CD4-positive, alpha-beta T cell treated with Interleukin-15 for 1 hour (primary cell): Measurements from ENCODE around the gene OLFML1.
A peak's percentile ranks its signal among the peaks of the same experiment; 100 is the strongest.

Experiments
- DNase-seq: peaks from one replicate; pipeline ENCODE4 v3.0.0-alpha.2; 2020

The OLFML1 gene

GRCh38 chr11:7484131-7484530, 1.2 kb upstream of the OLFML1 start:
- DNase-seq = no peak

DNA sequence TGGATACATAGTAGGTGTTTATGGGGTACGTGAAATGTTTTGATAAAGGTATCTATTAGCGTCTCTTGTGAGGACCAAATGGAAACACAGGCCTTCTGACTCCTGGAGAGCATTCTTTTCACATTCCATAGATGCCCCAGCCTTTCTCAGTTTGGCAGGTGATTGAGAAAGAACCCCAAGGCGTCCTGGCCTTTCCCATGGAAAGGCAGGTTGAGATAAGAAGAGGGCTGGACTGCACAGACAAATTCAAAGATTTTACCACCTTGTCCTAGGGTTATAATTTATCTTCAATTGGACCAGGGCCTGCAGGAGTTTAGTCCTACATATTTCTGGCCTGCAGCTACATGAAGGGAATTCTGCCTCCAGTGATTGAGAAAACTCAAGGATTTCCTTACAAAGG, 661 bp upstream of the OLFML1 start:
- DNase-seq = no peak

GRCh38 chr11:7486098-7486780, 933 bp downstream of the OLFML1 start:
- DNase-seq = no peak

DNA sequence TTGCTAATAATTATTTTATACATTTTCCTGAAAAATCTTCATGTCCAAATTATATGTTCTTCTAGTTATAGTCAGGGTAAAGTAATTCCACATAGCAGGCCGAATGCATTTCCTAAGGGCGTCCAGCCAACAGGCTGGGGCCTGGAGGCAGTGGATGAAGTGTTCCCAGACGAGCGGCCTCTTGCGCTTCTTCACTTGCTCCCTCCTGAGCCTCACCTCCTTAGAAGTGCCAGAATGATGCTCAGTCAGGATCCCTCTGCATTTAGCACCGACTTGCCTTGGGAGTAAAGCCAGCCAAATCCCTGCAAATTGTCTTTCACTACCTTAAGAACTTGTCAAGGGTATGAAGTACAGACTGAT, 1.5 kb downstream of the OLFML1 start:
- no peak for DNase-seq

DNA sequence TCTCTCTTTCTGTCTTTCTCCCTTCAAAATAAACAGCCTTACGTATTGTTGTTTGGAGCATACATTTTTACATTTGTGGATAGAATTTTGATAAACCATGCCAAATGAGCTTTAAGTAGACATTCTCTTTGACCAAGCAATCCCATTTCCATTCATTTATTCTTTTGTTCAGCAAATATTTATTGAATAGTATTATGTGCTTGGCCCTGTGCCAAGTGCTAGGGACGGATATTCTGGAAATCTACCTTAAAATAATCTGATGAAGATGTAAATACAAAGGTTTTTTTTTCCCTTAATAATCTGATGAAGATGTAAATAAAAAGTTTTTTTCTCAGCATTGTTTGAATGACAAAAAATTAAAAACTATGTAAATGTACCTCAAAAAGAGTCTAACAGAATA, 2.1 kb downstream of the OLFML1 start:
- no peak for DNase-seq

DNA sequence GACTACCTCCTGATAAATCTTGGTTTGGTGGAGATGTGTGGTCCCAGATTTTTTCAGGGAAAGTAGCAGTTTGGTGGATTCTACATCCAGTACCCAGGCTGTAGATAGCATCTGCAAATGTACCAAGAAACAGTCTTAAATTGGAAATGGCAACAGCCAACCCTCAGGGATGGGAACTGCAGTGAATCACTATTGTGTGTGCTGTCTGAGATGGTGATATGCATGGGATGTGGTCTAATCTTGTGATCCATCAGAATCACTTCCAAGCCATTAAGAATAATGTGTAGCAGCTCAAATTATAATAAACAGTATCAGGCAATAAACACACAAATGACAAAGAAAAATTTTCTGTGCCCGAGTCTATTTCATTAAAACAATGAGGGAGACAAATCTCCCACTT, 3.4 kb downstream of the OLFML1 start:
- DNase-seq = no peak

GRCh38 chr11:7489376-7489775, 4.1 kb downstream of the OLFML1 start:
- no peak for DNase-seq

DNA sequence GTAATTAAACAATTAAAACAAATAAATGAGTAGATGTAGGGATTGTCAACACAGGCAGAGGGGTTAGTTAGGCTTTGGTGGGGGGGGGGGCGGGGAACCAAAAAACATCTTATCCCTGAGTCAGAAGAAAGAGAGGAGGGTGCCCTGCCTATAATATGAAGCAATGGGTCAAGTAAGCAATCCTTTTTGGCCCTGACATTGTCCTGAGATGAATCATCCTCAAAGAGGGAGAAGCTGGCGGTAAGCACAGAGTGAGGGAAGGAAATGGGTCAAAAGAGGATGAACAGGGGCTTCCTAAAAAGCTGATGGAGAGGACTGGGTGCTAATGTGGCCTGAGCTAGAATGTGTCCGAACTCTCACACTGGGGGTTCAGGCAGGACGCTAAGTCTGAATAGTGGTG, 4.7 kb downstream of the OLFML1 start:
- no peak for DNase-seq

DNA sequence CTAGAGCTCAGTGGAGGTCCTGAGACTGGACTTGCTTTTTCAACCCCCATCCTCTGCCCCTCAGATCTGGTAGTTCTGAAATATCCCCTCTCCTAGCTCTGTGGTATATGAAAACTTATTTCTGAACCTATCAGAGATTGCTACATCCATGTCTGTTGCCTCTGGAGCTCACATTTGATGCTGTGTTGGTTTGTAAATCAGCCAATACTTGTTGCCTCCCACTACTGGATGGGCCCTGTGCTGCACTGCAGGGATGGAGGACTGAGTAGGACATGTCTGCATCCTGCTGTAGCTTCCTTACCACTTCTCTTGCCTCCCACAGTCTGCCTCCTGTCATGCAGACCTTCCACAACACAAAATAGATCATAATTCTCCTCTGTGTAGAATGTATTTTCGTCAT, 5.2 kb downstream of the OLFML1 start:
- no peak for DNase-seq

GRCh38 chr11:7492253-7492652, 6.9 kb downstream of the OLFML1 start:
- no peak for DNase-seq

GRCh38 chr11:7493670-7494069, 8.4 kb downstream of the OLFML1 start:
- DNase-seq = no peak

DNA sequence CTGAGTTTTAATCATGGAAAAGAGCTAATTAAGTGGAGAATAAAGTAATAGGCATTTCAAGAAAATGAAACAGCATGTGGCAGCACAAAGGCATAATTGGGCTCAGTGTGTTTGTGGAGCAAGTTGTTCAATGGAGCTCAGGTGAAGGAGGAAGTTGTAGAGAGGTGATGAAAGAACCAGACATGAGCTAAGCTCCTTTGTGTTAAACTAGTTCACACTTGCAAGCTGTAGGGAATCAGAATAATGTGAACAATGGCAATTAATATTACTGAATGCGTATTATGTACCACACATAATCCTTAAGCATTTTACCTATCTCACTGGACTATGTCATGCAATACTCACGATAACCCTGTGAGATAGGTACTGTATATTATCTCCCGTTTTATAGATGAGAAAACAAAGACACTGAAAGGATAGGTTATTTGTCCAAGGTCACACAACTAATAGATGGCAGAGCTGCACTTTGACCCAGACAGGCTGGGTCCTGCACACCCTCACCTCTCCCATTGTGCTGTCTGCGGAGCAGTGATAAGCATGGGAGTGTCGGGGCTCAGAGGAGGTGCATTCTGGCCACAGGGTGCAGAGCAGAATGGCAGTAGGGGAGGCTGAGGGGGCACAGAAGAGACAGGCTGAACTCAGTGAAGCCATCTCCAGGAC, 8.9 kb downstream of the OLFML1 start:
- no peak for DNase-seq

- DNase-seq = peak; percentile 59
Measured at GRCh38 chr11:7495882-7496551, 10.7 kb downstream of the OLFML1 start.

- no peak for DNase-seq
Measured at GRCh38 chr11:7498193-7498592, 12.9 kb downstream of the OLFML1 start.

- no peak for DNase-seq
Measured at GRCh38 chr11:7499081-7499480, 13.8 kb downstream of the OLFML1 start.

DNA sequence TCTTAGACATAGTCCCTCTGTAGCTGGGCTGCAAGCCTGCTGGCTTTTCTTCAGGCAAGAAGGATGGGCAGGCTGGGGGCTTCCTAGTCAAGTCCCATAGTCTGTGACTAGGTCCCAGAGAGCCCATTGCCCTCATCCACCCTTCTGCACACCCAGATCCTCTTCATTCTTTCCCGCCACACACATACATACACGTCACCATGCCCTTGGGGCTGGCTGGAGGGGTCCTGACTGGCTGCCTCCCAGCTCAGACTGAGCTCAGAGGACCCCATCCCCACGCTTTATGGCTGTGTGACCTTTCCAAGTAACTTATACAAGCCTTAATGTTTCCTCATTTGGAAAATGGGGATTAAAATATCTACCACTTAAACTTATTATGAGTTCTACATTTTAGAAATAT, 14.9 kb downstream of the OLFML1 start:
- DNase-seq = no peak

- no peak for DNase-seq
Measured at GRCh38 chr11:7501251-7501650, 15.9 kb downstream of the OLFML1 start.

DNA sequence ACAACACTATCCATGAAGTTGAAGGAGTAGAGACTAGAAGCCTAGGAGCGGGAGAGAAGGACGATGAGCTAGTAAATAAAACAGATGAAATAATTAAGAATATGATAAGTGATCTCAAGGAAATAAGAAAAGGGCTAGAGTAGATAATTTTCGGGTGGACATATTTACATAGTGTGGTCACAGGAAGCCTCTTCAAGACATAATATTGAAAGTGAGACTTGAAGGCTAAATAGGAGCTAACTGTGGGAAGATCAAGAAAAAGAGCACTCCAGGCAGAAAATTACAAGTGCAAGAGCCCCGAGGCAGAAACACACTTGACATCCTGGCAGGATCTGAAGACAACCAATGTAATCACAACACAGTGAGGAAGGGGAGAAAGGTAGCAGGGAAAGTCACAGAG, 16.6 kb downstream of the OLFML1 start:
- no peak for DNase-seq

- no peak for DNase-seq
Measured at GRCh38 chr11:7506243-7506642, 20.9 kb downstream of the OLFML1 start.

GRCh38 chr11:7508087-7508486, 22.8 kb downstream of the OLFML1 start:
- DNase-seq = no peak

DNA sequence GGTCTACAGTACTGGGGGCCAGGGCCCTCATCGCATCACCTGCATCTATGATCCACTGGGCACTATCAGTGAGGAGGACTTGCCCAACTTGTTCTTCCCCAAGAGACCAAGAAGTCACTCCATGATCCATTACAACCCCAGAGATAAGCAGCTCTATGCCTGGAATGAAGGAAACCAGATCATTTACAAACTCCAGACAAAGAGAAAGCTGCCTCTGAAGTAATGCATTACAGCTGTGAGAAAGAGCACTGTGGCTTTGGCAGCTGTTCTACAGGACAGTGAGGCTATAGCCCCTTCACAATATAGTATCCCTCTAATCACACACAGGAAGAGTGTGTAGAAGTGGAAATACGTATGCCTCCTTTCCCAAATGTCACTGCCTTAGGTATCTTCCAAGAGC, 24.7 kb downstream of the OLFML1 start:
- no peak for DNase-seq

DNA sequence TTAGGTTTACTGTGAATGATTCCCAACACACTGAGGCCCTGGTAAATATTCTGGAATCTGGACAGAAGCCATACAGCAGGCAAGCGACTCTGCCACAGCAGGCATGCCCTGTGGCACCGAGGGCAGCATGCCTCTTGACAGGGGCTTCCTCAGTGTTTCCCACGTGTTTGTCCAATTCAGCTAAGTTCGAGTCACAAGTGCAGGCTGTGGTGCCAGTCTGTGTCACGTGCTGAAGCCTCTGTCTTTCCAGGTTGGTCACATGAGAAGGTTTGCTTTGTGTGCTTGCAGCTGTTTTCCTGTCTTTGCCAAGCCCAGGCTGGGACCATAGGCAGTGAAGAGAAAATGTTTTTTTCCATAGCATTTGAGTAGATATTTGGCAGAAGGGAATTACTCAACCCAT, 26.1 kb downstream of the OLFML1 start:
- DNase-seq = no peak

DNA sequence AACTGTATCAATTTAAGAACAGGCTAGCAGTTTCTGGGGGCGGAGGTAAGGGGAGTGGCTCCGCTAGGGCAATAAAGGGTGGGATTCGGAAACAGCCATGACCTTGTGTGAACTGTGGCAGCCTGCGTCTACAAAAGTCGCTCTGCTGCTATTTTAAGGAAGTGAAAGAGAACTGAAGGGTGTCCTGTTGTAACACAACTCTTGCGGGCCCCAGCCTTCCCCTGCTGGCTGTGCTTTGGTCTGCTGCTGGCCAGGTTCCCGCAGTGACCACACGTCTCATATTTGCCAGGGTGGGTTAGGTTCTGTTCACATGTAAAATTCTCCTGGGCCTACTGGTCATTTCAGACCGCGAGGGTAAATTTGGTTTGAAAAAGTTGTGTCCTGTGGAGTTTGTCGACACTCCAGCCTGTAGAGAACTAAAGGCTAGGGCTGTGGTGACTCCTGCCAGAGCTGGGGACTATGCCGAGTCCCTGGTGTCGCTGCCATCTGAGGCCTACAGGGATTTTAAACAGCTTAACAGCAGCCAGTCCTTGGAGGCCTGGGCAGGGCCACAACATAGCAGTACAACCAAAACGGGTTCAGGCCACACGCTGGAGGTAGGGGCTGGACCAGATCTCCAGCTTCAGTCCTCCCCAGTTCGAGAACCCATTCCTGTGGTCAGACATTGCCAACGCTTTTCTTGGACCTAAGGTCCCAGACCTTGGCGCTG, 27.4 kb downstream of the OLFML1 start:
- DNase-seq = peak; percentile 81
